ENCODE data around the gene KRTAP4-9.

DNA sequence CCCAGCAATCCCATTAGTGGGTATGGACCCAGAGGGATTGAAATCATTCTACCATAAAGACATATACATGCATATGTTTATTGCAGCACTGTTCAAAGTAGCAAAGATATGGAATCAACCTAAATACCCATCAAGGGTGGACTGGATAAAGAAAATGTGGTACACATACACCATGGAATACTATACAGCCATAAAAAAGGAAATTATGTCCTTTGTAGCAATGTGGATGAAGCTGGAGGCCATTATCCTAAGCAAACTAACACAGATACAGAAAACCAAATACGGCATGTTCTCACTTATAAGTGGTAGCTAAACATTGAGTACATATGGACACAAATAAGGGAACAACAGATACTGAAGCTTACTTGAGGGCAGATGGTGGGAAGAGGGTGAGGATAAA is 47.6 kb upstream of the KRTAP4-9 start:
- TF ChIP-seq, protein P1, sequence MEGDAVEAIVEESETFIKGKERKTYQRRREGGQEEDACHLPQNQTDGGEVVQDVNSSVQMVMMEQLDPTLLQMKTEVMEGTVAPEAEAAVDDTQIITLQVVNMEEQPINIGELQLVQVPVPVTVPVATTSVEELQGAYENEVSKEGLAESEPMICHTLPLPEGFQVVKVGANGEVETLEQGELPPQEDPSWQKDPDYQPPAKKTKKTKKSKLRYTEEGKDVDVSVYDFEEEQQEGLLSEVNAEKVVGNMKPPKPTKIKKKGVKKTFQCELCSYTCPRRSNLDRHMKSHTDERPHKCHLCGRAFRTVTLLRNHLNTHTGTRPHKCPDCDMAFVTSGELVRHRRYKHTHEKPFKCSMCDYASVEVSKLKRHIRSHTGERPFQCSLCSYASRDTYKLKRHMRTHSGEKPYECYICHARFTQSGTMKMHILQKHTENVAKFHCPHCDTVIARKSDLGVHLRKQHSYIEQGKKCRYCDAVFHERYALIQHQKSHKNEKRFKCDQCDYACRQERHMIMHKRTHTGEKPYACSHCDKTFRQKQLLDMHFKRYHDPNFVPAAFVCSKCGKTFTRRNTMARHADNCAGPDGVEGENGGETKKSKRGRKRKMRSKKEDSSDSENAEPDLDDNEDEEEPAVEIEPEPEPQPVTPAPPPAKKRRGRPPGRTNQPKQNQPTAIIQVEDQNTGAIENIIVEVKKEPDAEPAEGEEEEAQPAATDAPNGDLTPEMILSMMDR (IDR thresholded peaks at IDR 0.05): no peak
- TF ChIP-seq EZH2phosphoT487 (IDR thresholded peaks at IDR 0.05): no peak
